Breast epithelium (tissue), 4 donors: ENCODE results near the gene AHNAK2. TPM values are rescaled to one million over a fixed set of nuclear protein-coding genes. Genes with fewer than 3 reads are reported as not detected.
A peak's percentile ranks its signal among the peaks of the same experiment; 100 is the strongest.

Experiments
- DNase-seq, 2 donors: peaks; one replicate each; pipeline ENCODE4 v3.0.0-alpha.2; 2019; ENCODE audit warnings: low spot score in 2 of 2
- H3K27ac ChIP-seq, 2 donors: fragments of 200-600 bp; sonication (generic) in 1 of 2; one replicate each; pipeline ENCODE4 v1.5.1; 2016 to 2019; ENCODE audit warnings: mild to moderate bottlenecking in 1 of 2
- H3K27me3 ChIP-seq, 2 donors: fragments of 200-600 bp; sonication (generic) in 1 of 2; one replicate each; pipeline versions ENCODE4 v1.5.1 to v1.6.0; 2017 to 2019; ENCODE audit warnings: control low read depth in 1 of 2, mild to moderate bottlenecking in 1 of 2
- H3K36me3 ChIP-seq: fragments of 200-600 bp; one replicate; pipeline ENCODE4 v1.5.1; 2019
- H3K4me1 ChIP-seq, 2 donors: fragments of 200-600 bp; sonication (generic); one replicate each; pipeline ENCODE4 v1.5.1; 2016 to 2019; ENCODE audit warnings: control low read depth in 1 of 2
- H3K4me3 ChIP-seq, 3 donors: fragments of 200-600 bp; sonication (generic); 1 replicate in 2 of 3; 2 replicates in 1 of 3; pipeline ENCODE4 v1.5.1; 2016 to 2019; ENCODE audit warnings: mild to moderate bottlenecking in 3 of 3, moderate library complexity in 2 of 3
- H3K9me3 ChIP-seq, 2 donors: fragments of 200-600 bp; sonication (generic) in 1 of 2; one replicate each; pipeline ENCODE4 v1.5.1; 2016 to 2019; ENCODE audit warnings: control low read depth in 1 of 2
- CTCF ChIP-seq, 3 donors: fragments of 450-650 bp; IDR thresholded peaks; one replicate each; pipeline ENCODE4 v1.5.1; 2016 to 2017; ENCODE audit warnings: antibody characterized with exemption in 3 of 3, mild to moderate bottlenecking in 3 of 3, moderate library complexity in 3 of 3
- POLR2A ChIP-seq: fragments of 450-650 bp; IDR thresholded peaks from one replicate; pipeline ENCODE4 v1.6.1; 2016; ENCODE audit warnings: antibody characterized with exemption, mild to moderate bottlenecking, moderate library complexity
- POLR2AphosphoS5 ChIP-seq, 3 donors: sonication (generic); formaldehyde crosslinking; IDR thresholded peaks; one replicate each; pipeline ENCODE4 v1.6.1; 2017; ENCODE audit warnings: antibody characterized with exemption in 3 of 3
- intact Hi-C: fragments of 100-400 bp; cut with DNase I; formaldehyde crosslinking; loops from one replicate; pipeline ENCODE4 v1.15.1; 2023; ENCODE audit warnings: low total_unique reads
- total RNA-seq, 3 donors: library from RNA; depleted of rRNA; stranded (reverse); fragments of >200 nt; gene quantifications; one replicate each; pipeline ENCODE4 v1.1.0, GENCODE V29; 2016

AHNAK2 gene
- total RNA-seq, 3 donors from 2014 or later = 15.1 to 46.7 (median 19.3) TPM

GRCh38 chr14:104973385-104974145 is 4.6 kb downstream of the AHNAK2 start:
- DNase-seq = peak in 1 of 2 donors; percentile 93
- H3K27ac ChIP-seq = peak overlapping the region; percentile 95 to 97
- H3K4me1 ChIP-seq = peaks cover 25 to 62% of the 10 kb centered on the region in 2 donors
- H3K9me3 ChIP-seq = no peaks in the 10 kb centered on the region
- peak overlapping the region in 2 of 3 donors; percentile 21 to 36 for H3K4me3 ChIP-seq
- TF ChIP-seq POLR2AphosphoS5 (IDR thresholded peaks at IDR 0.05) (peak in 2 of 3 donors; percentile 54 to 72), CTCF (IDR thresholded peaks at IDR 0.05) (no peak), POLR2A (no peak)
- intact Hi-C loops = loop anchor here (2.0 to 5.0 kb wide), 2 partner anchors 41 to 69 kb away; no protein-coding TSS in a partner anchor
- H3K27me3 ChIP-seq = no peaks in the 10 kb centered on the region
- no peaks in the 10 kb centered on the region for H3K36me3 ChIP-seq

- peaks cover 30 to 68% of the 10 kb centered on the region in 2 donors for H3K4me1 ChIP-seq
- H3K27me3 ChIP-seq = no peaks in the 10 kb centered on the region
- intact Hi-C loops = loop anchor here (5.0 kb wide), 1 partner anchor 41 kb away; no protein-coding TSS in a partner anchor
- TF ChIP-seq CTCF (IDR thresholded peaks at IDR 0.05) (no peak), POLR2AphosphoS5 (IDR thresholded peaks at IDR 0.05) (no peak)
- H3K27ac ChIP-seq = peak overlapping the region; percentile 95 to 97
- no peak overlapping the region for H3K4me3 ChIP-seq
- no peaks in the 10 kb centered on the region for H3K36me3 ChIP-seq
- peak in 1 of 2 donors; percentile 86 for DNase-seq
- no peaks in the 10 kb centered on the region for H3K9me3 ChIP-seq
Observed at GRCh38 chr14:104973135-104973384, 5.1 kb downstream of the AHNAK2 start.

- peak overlapping the region in 1 of 3 donors; percentile 35 for H3K4me3 ChIP-seq
- peak; percentile 84 to 87 for DNase-seq
- no peaks in the 10 kb centered on the region for H3K36me3 ChIP-seq
- no peaks in the 10 kb centered on the region for H3K27me3 ChIP-seq
- intact Hi-C loops = loop anchor here (5.0 kb wide), 1 partner anchor 40 kb away; no protein-coding TSS in a partner anchor
- no peaks in the 10 kb centered on the region for H3K9me3 ChIP-seq
- H3K27ac ChIP-seq = peak overlapping the region; percentile 95 to 97
- H3K4me1 ChIP-seq = peaks cover 33 to 67% of the 10 kb centered on the region in 2 donors
- TF ChIP-seq POLR2AphosphoS5 (IDR thresholded peaks at IDR 0.05) (peak in 1 of 3 donors; percentile 15), CTCF (IDR thresholded peaks at IDR 0.05) (peak in 1 of 3 donors; percentile 12), POLR2A (no peak)
Observed at GRCh38 chr14:104972301-104973134, 5.7 kb downstream of the AHNAK2 start.

- H3K36me3 ChIP-seq = no peaks in the 10 kb centered on the region
- peaks cover 33 to 66% of the 10 kb centered on the region in 2 donors for H3K4me1 ChIP-seq
- H3K9me3 ChIP-seq = no peaks in the 10 kb centered on the region
- TF ChIP-seq POLR2AphosphoS5 (IDR thresholded peaks at IDR 0.05) = no peak
- no peak for TF ChIP-seq POLR2A
- no peak for TF ChIP-seq CTCF (IDR thresholded peaks at IDR 0.05)
- no peak for DNase-seq
- intact Hi-C loops = loop anchor here (5.0 kb wide), 1 partner anchor 39 kb away; no protein-coding TSS in a partner anchor
- H3K27ac ChIP-seq = peak overlapping the region; percentile 95 to 97
- no peaks in the 10 kb centered on the region for H3K27me3 ChIP-seq
- no peak overlapping the region for H3K4me3 ChIP-seq
Observed at GRCh38 chr14:104971447-104972240, 6.5 kb downstream of the AHNAK2 start.
